ENCODE results near the gene MORC3. TPM values are rescaled to one million over a fixed set of nuclear protein-coding genes. Genes with fewer than 3 reads are reported as not detected.
"Not testable (repeated sequence)": the region's sequence is repeated elsewhere in the genome, so short reads cannot be mapped to it uniquely, and the experiment has no call there.

MORC3 gene
- total RNA-seq, 4 donors from 2014 or later, result 29.4 to 82.5 (median 31.0) TPM

DNA sequence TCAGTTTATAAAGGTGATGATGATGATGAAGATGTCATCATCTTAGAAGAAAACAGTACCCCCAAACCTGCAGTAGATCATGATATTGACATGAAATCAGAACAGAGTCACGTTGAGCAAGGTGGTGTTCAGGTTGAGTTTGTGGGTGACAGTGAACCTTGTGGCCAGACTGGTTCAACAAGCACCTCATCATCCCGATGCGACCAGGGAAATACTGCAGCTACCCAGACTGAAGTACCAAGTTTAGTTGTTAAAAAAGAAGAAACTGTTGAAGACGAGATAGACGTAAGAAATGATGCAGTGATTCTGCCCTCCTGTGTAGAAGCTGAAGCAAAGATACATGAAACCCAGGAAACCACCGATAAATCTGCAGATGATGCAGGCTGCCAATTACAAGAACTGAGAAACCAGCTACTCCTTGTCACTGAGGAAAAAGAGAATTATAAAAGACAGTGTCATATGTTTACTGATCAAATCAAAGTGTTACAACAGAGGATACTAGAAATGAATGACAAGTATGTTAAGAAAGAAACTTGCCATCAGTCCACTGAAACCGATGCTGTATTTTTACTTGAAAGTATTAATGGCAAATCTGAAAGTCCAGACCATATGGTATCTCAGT lies 49.2 kb downstream of the MORC3 start:
- no peak for TF ChIP-seq CTCF (IDR thresholded peaks at IDR 0.05)
- no peak for TF ChIP-seq POLR2A (IDR thresholded peaks at IDR 0.05)
- no peak for DNase-seq
- Histone ChIP-seq H3K4me3 (no peak overlapping the region), H3K9me3 (no peaks in the 10 kb centered on the region), H3K4me1 (no peaks in the 10 kb centered on the region), H3K27ac (no peak overlapping the region), H3K36me3 (peaks cover 0 to 98% (median 3%) of the 10 kb centered on the region in 3 donors), H3K27me3 (no peaks in the 10 kb centered on the region)

- Histone ChIP-seq H3K27me3 (no peaks in the 10 kb centered on the region), H3K4me3 (no peak overlapping the region), H3K4me1 (no peaks in the 10 kb centered on the region), H3K9me3 (no peaks in the 10 kb centered on the region), H3K27ac (no peak overlapping the region), H3K36me3 (peaks cover 0 to 64% (median 3%) of the 10 kb centered on the region in 3 donors)
- no peak for TF ChIP-seq POLR2A (IDR thresholded peaks at IDR 0.05)
- TF ChIP-seq CTCF (IDR thresholded peaks at IDR 0.05), result no peak
- DNase-seq, result no peak
Observed at GRCh38 chr21:36375994-36376393, 56.0 kb downstream of the MORC3 start.

GRCh38 chr21:36377391-36377842 lies 57.4 kb downstream of the MORC3 start:
- no peak for DNase-seq
- H3K36me3 ChIP-seq, result peaks cover 0 to 52% (median 3%) of the 10 kb centered on the region in 3 donors
- TF ChIP-seq CTCF (IDR thresholded peaks at IDR 0.05), result no peak
- TF ChIP-seq POLR2A (IDR thresholded peaks at IDR 0.05), result no peak
- no peaks in the 10 kb centered on the region for H3K4me1 ChIP-seq
- H3K9me3 ChIP-seq, result no peaks in the 10 kb centered on the region
- no peak overlapping the region for H3K27ac ChIP-seq
- H3K4me3 ChIP-seq, result no peak overlapping the region
- H3K27me3 ChIP-seq, result no peaks in the 10 kb centered on the region

DNA sequence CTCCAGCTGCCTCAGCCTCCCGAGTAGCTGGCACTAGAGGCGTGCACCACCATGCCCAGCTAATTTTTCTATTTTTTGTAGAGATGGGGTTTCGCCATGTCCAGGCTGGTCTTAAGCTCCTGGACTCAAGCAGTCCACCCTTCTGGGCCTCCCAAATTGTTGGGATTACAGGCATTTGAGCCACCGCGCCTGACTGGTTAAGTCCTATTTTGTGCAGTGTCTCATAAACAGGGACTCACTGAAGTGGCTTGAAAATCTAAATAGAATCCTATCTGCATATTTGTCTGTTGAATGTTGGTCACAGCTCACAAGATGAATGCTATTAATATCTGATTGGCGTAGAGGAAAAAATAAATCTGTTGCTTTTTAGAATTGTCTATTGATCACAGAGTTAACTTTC lies 59.3 kb downstream of the MORC3 start:
- no peaks in the 10 kb centered on the region for H3K9me3 ChIP-seq
- H3K27me3 ChIP-seq, result no peaks in the 10 kb centered on the region
- peaks cover 0 to 34% (median 0%) of the 10 kb centered on the region in 3 donors for H3K36me3 ChIP-seq
- no peak overlapping the region for H3K4me3 ChIP-seq
- DNase-seq, result no peak
- no peak overlapping the region for H3K27ac ChIP-seq
- no peak for TF ChIP-seq CTCF (IDR thresholded peaks at IDR 0.05)
- TF ChIP-seq POLR2A (IDR thresholded peaks at IDR 0.05), result no peak
- no peaks in the 10 kb centered on the region for H3K4me1 ChIP-seq

DNA sequence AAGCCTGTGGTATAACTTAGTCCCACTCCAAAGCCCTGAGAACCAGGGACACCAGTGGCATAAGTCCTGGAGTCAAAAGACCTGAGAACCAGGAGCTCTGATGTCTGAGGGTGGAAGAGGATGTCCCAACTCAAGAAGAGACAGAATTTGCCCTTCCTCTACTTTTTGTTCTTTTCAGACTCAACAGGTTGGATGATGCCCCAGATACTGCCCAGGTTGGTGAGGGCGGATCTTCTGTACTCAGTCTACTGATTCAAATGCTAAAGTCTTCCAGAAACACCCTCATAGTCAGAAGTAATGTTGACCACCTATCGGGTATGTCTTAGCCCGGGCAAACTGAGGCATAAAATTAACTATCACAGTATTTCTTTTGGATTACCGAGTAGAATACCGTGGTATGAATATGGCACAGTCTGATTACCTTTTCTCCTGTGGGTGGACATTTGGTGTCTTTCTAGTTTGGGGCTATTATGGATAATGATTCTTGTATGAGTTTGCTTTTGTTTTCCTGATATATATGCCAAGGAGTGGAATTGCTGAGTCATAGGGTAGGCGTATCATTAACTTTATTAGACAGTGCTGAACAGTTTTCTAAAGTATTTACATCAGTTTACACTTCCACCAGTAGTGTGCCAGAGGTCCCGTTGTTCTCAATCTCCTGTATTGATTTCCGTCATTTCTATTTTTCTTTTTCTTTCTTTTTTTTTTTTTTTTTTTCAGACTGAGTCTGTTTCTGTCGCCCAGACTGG lies 62.0 kb downstream of the MORC3 start:
- H3K4me3 ChIP-seq, result no peak overlapping the region
- H3K27me3 ChIP-seq, result no peaks in the 10 kb centered on the region
- no peaks in the 10 kb centered on the region for H3K9me3 ChIP-seq
- no peaks in the 10 kb centered on the region for H3K4me1 ChIP-seq
- no peak overlapping the region for H3K27ac ChIP-seq
- no peak for DNase-seq
- H3K36me3 ChIP-seq, result peaks cover 0 to 13% (median 0%) of the 10 kb centered on the region in 3 donors
- TF ChIP-seq POLR2A (IDR thresholded peaks at IDR 0.05) (no peak), CTCF (IDR thresholded peaks at IDR 0.05) (no peak)

GRCh38 chr21:36382722-36383121 lies 62.7 kb downstream of the MORC3 start:
- not testable (repeated sequence) for H3K9me3 ChIP-seq, H3K27ac ChIP-seq, H3K4me1 ChIP-seq, H3K4me3 ChIP-seq, H3K36me3 ChIP-seq, H3K27me3 ChIP-seq, DNase-seq
